Fibroblast of gingiva (primary cell): ENCODE data around the gene DYDC1.
"Not testable (repeated sequence)": the region's sequence is repeated elsewhere in the genome, so short reads cannot be mapped to it uniquely, and the experiment has no call there.

Experiments
- DNase-seq: peaks from one replicate; pipeline ENCODE4 v3.0.0-alpha.2; 2011; ENCODE audit warnings: low read depth

The DYDC1 gene

DNA sequence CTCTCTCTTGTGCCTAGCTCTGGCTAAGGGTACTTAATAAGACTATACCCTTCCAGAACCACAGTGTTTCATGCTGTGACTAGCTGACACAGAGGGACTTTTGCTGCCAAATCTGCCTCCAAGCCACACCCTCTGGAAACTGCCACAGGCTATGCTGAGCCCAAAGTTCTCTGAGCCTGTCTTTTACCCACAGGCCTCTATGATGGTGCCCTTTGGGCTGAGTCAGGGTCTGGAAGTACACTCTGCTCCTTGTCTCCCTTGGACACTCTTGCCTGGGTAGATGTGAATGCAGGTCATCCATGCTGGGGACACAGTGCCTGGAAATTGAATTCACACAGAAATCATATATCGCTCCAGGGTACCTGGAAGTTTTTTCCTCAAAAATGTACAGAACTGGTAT lies 22.6 kb downstream of the DYDC1 start:
- DNase-seq, result no peak

DNA sequence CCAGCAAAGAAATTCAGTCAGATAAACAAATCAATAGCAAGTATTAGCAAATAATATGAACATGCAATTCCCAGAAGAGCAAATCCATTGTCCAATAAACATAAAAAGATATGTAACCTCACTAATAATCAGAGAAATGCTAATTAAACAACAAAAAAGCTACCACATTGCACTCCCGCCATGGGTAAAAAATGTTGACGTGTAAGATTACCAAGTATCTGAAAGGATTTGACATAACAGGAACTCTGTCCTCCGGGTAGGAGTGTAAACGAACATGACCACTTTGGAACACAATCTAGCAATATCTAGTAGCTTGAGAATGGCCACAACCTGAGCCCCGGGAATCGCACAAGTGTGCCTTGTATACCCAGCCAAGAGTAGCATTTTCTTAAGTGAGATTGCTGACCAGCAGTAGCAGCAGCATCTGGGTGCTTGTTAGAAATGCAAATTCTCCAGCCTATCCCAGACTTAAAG lies 31.6 kb downstream of the DYDC1 start:
- no peak for DNase-seq

DNA sequence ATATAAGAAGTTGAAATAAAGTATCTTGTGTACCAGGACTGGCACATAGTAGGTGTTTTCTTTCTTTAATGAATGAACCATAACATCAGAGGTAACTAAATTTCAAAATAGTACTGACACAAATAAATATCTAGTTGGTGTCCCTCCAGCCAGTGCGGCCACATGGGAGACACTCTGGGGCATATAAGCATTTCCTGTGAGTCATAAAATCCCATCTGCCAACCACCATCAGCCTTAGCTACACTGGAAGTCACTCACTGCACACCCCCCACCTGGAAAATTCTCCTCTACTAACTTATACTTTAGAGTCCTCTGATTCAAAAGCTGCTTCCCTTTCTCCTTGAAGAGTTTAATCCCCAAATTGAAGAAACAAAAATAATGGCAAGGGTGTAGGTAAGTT lies 32.5 kb downstream of the DYDC1 start:
- DNase-seq, result no peak

- DNase-seq, result no peak
Observed at GRCh38 chr10:80323311-80323710, 33.2 kb downstream of the DYDC1 start.

DNA sequence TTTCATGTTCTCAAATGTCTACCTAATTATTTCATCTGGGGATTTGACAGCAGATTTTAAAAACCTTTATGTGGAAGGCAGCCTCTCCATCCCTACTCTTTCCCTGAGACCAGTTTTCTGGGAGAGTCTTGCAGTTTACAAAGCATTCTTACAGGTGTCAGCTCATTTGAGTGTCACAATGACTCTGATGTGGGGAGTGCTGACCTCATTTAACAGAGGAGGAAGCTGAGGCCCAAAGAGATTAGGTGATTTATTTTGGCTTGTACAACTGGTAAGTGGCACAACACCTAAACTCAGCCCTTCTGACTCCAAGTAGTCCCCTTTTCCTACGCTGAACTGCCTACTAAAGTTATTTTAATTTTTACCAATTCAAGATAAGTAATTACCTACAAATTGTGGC lies 33.8 kb downstream of the DYDC1 start:
- DNase-seq, result no peak

DNA sequence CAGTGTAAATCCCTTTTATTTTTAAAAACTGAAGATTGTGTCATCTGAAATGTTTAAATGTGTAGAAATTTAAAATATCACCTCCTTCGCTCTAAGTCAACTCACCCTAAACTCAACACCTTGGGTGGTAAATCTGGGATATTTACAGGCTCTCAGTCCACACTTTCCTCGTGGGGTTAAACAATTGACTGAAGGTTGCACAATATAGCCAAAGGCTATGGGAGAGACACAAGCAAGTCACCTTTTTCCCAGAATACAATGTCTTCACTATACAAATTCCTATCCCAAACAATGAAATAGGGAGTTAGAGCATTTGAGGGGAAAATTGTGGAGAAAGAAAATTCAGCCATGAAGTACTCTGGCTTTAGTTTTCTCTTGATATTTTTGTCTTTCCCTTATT lies 34.4 kb downstream of the DYDC1 start:
- no peak for DNase-seq

DNA sequence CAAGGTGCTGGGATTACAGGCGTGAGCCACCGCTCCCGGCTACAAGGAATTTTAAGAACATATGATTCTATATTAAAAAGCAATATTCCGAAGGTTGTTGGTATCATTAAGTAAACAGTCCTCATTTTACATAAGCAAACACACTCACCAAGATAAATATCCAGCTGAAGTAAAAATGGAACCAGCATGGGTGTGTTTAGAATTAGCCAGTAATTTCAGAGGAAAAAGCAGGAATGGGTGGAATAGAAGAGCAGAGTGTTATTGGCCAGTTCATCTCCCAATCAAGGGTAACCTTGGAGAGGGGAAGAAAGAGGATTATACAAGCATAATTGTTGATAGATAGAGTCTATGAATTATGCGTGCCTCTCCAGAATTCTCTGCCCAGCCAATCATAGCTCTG lies 35.4 kb downstream of the DYDC1 start:
- no peak for DNase-seq

DNA sequence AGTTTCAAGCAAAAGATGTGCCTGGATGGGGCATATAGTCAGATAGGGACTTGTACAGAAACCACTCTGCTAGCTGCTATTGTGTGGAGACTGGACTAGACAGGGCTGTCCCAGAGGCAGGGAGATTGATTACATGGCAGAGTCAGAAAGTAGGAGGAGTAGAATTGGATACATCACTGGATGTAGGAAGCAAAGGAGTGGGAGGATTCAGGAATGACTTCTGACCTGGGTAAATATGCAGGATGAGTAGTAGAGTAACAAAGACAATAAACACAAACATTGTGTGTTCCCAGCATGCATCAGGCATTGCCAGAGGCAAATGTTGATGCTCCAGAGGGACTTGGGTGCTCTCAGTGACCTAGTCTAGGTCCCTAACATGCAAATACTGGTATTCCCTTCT lies 36.2 kb downstream of the DYDC1 start:
- DNase-seq, result no peak

- no peak for DNase-seq
Observed at GRCh38 chr10:80319725-80320290, 36.7 kb downstream of the DYDC1 start.

- DNase-seq, result no peak
Observed at GRCh38 chr10:80319318-80319717, 37.2 kb downstream of the DYDC1 start.

DNA sequence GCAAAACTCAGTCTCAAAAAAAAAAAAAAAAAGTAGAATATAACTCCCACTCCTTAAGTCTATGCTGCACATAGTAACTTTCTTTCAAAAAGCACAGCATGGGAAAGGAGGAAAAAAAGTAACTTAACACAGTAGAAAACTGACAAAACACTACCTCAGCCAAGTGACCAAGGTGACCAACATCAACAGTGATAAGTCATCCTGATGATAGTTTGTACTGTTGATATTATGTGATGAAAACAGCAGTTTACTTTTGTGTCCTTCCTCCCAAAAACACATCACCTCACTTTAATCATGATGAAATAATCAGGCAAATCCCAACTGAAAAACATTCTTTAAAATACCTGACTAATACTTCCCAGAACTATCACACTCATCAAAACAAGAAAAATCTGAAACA lies 37.8 kb downstream of the DYDC1 start:
- no peak for DNase-seq

DNA sequence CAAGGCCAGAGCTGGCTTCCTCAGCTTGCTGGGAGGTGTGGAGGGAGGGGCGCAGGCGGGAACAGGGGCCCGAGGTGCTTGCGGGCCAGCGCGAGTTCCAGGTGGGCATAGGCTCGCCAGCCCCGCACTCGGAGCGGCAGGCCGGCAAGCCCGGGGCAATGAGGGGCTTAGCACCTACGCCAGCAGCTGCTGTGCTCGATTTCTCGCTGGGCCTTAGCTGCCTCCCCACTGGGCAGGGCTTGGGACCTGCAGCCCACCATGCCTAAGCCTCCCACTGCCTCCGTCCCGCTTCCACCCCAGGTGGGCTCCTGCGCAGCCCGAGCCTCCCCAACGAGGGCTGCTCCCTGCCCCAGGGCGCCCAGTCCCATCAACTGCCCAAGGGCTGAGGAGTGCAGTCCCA lies 41.2 kb downstream of the DYDC1 start:
- no peak for DNase-seq

DNA sequence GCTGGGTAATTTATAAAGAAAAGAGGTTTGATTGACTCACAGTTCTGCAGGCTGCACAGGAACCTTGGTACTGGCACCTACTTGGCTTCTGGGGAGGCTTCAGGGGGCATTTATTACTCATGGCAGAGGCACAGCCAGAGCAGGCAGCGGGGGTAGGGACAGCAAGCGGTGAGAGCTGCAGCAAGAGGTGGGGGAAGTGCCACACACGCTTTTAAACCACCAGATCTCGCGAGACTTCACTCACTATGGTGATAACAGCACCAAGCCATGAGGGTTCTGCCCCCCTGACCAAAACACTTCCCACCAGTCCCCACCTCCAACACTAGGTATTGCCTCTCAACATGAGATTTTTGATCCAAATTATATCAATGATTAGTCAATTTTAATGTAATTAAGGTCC lies 43.0 kb downstream of the DYDC1 start:
- DNase-seq, result no peak

DNA sequence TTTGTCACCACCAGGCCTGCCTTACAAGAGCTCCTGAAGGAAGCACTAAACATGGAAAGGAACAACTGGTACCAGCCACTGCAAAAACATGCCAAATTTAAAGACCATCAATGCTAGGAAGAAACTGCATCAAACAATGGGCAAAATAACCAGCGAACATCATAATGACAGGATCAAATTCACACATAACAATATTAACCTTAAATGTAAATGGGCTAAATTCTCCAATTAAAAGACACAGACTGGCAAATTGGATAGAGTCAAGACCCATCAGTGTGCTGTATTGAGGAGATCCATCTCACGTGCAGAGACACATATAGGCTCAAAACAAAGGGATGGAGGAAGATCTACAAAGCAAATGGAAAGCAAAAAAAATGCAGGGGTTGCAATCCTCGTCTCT lies 50.6 kb downstream of the DYDC1 start:
- DNase-seq, result not testable (repeated sequence)

GRCh38 chr10:80296942-80297341 lies 59.6 kb downstream of the DYDC1 start:
- DNase-seq, result no peak

DNA sequence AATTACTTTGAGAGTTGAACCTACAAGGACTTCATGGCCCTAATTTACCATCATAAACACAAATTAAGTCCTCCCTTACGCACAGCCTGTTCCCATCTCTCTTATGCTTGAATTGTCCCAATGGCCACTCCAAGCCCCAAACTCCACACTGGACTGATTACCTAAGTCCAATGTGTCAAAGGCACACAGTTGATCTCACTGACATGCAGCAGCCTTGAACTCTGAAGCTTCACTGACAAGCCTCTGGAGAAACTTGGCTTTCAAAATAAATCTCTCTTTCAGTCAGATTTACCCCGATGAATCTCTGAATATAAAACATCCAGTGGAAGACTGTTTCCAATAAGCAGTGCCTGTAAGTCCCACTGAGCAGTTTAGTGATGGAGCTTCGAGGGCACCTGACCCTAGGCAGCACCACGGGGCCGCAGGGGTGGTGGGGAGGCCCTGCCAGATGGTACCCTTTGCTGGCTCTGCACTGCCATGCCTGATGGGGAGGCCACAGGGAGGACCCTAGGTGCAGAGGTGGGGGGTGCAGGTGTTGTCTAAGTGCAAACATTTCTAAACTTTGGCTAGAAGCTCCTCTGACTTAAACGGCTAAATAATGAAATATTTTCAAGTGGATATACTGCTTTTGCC lies 63.8 kb downstream of the DYDC1 start:
- no peak for DNase-seq

GRCh38 chr10:80290474-80291220 lies 65.9 kb downstream of the DYDC1 start:
- DNase-seq, result no peak

DNA sequence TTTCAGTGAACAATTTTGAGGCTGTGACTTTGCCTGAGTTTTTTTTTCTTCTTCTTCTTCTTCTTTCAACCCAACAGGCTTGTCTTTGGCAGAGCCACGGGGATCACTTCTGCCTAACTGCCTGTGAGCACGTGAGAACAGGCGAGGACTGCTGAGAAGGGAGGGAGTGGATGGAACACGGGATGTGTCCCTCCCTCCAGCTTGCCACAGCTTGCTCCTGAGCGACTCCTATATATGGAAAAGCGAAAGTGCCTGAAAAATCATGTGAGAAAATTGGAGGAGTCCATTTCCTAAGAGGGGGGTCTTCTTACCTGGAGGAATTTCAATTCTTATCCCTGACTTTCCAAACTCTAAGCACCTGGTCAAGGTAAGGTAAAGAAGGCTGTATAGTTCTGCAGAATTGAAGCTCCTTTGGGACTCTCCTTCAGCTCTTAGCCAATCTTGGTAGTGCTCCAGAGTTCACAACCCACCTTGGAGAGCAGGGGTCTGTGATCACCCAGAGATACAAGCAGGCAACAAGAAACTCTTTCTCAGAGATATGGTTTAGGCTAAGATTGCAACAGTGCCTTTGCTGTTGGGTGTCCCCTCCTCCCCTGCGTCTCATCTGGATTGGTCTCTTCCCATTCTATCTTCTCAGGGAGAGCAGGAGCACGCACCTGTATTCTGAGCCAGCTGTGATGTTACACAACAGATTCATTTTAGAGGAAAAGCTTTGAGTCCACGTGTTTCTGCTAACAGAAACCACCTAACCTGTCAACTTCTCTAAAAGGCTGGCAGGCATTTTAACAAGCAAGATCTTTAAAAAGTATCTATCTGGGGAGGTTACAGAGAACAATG lies 66.9 kb downstream of the DYDC1 start, which contains the start of gene MAT1A:
Gene MAT1A (minus strand): TSS at position 208 of the 837 bp plus-strand sequence. CDS start 235 bp downstream, outside the sequence.
- no peak for DNase-seq

DNA sequence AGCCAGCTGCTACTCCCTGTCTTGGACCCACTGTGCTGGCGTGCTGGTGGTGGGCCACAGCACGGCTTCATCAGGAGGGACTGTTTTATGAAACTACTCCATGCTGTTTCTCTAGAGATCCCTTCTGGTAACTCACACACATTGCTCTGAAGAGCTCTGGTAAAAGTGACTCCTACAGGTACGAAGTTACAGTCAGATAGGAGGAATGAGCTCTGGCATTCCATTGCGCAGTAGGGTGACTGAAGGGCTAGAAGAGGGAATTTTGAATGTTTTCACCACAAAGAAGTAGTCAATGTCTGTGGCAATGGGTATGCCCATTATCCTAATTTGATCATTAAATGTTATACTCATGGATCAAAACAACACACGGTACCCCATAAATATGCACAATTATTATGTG lies 67.7 kb downstream of the DYDC1 start:
- no peak for DNase-seq
